Upper lobe of left lung (tissue), 4 donors: ENCODE results near the gene MRPL55.

ENCODE experiments used
- CTCF ChIP-seq, 6 experiments: fragments of 450-650 bp in 4 of 6; fragments of 200-600 bp in 2 of 6; sonication (generic) in 2 of 6; IDR thresholded peaks; one replicate each; pipeline ENCODE4 v1.5.1; 2016 to 2019; ENCODE audit warnings: antibody characterized with exemption in 6 of 6
- POLR2A ChIP-seq, 4 donors: fragments of 450-650 bp; IDR thresholded peaks; one replicate each; pipeline ENCODE4 v1.5.1; 2016 to 2017; ENCODE audit warnings: antibody characterized with exemption in 4 of 4, mild to moderate bottlenecking in 2 of 4

- no peak for TF ChIP-seq POLR2A (IDR thresholded peaks at IDR 0.05)
- TF ChIP-seq CTCF (IDR thresholded peaks at IDR 0.05), result no peak
Measured at GRCh38 chr1:228089519-228090380, 19.3 kb downstream of the MRPL55 start.
